ENCODE data around the gene SGCE. TPM values are rescaled to one million over a fixed set of nuclear protein-coding genes. Genes with fewer than 3 reads are reported as not detected.

The SGCE gene
- total and polyA plus RNA-seq, 10 of the 15 experiments (the other 5 are each of a cell fraction or from before 2014, with no cell fraction given), result 30.5 to 80.1 (median 49.2) TPM

DNA sequence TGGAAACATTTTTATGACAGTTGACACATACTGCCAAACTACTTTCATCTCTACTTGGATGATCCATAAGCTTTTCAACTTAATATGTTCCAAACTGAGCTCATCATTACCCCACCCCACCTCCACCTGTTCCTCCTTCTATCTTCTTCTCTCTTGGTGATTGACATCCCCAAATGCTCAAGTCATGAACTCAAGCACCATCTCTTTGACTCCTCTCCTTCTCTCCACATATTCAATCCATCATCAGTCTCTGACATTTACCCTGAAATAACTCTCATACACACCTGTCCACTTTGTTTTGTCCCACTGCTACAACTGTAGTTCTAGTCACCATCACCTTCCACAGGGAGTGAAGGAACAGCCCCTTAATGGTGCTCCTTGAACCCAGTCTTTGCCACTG is 43.3 kb downstream of the SGCE start:
- no peak overlapping the region for H3K27ac ChIP-seq (ENCODE audit: control insufficient read depth, insufficient read depth)
- FAIRE-seq (no peak), DNase-seq (ENCODE audit: low read depth, low spot score) (no peak), ATAC-seq (no peak)
- H3K27me3 ChIP-seq (replicated peaks in 1 of 2; ENCODE audit: control insufficient read depth in 2 of 2, insufficient read depth in 2 of 2, low read length in 1 of 2), result no peaks in the 10 kb centered on the region
- ChIA-PET POLR2A (no interaction called here), SMC1A (ENCODE audit: uncharacterized antibody, unreplicated experiment) (interaction anchor here (1.2 kb wide), 1 partner anchor 27 kb away, joined by 4 read pairs; no protein-coding TSS in a partner anchor), CTCF (no interaction called here), RAD21 (ENCODE audit: unreplicated experiment) (no interaction called here)
- no peaks in the 10 kb centered on the region; the same call in 2 of the 3 replicates for H3K9me3 ChIP-seq (replicated peaks; ENCODE audit: control insufficient read depth, insufficient read depth, low read length)
- H2AFZ ChIP-seq (ENCODE audit: control insufficient read depth, low read depth, low read length), result no peak overlapping the region
- H3K4me1 ChIP-seq (ENCODE audit: control insufficient read depth, insufficient read depth, low read length), result no peaks in the 10 kb centered on the region
- H3K9ac ChIP-seq (ENCODE audit: control insufficient read depth, insufficient read depth, low read length), result no peak overlapping the region
- no peak overlapping the region for H3K4me2 ChIP-seq (ENCODE audit: control insufficient read depth, insufficient read depth)
- H3K4me3 ChIP-seq, result no peak overlapping the region
- no peaks in the 10 kb centered on the region for H3K36me3 ChIP-seq (ENCODE audit: control insufficient read depth in 2 of 2, insufficient read depth in 2 of 2, low read length in 1 of 2)
- BruUV-seq (replicated peaks), result no TSS peak
- H3K79me2 ChIP-seq (ENCODE audit: control insufficient read depth, insufficient read depth, low read length), result no peaks in the 10 kb centered on the region
- intact Hi-C loops (cut with micrococcal nuclease; ENCODE audit: unreplicated experiment), result no loop called here
- H4K20me1 ChIP-seq (ENCODE audit: control insufficient read depth, insufficient read depth), result no peaks in the 10 kb centered on the region
- TF ChIP-seq RAD51 (IDR thresholded peaks at IDR 0.05) (no peak), TCF7 (IDR thresholded peaks at IDR 0.05; ENCODE audit: borderline replicate concordance) (no peak), SMAD1 (IDR thresholded peaks at IDR 0.05; ENCODE audit: low read depth, partially characterized antibody) (no peak)
- in situ Hi-C loops (cut with MboI), result no loop called here

DNA sequence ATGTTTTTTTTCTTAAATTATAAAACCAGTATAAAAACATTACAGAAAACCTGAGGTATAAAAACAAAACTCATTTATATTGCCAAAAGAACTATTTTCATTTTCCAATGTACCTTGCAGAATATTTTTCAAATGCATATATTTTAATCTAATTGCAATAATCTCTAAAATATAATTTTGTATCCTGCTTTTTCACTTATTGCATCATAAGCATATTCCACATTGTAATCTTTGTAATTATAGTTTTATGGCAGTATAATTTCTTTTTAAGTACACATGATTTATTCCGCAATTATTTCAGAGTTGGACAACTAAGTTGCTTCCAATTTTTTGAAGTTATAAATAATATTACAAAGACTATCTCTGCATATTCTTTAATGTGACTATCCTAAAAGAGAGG is 43.7 kb downstream of the SGCE start:
- no peaks in the 10 kb centered on the region for H3K27me3 ChIP-seq (replicated peaks in 1 of 2; ENCODE audit: control insufficient read depth in 2 of 2, insufficient read depth in 2 of 2, low read length in 1 of 2)
- H3K9me3 ChIP-seq (replicated peaks; ENCODE audit: control insufficient read depth, insufficient read depth, low read length), result no peaks in the 10 kb centered on the region; the same call in 2 of the 3 replicates
- no peak overlapping the region for H3K4me3 ChIP-seq
- no peak overlapping the region for H3K9ac ChIP-seq (ENCODE audit: control insufficient read depth, insufficient read depth, low read length)
- intact Hi-C loops (cut with micrococcal nuclease; ENCODE audit: unreplicated experiment), result no loop called here
- DNase-seq (ENCODE audit: low read depth, low spot score), result no peak
- WGBS (ENCODE audit: insufficient coverage, insufficient replicate concordance, low lambda C conversion rate, missing lambda C conversion rate), result 100% methylated on average over 1 of the region's 1 CpG
- BruUV-seq (replicated peaks), result no TSS peak
- no peak overlapping the region for H2AFZ ChIP-seq (ENCODE audit: control insufficient read depth, low read depth, low read length)
- RAD21 ChIA-PET (ENCODE audit: unreplicated experiment), result no interaction called here
- no peaks in the 10 kb centered on the region for H4K20me1 ChIP-seq (ENCODE audit: control insufficient read depth, insufficient read depth)
- H3K27ac ChIP-seq (ENCODE audit: control insufficient read depth, insufficient read depth), result no peak overlapping the region
- POLR2A ChIA-PET, result no interaction called here
- no peaks in the 10 kb centered on the region for H3K4me1 ChIP-seq (ENCODE audit: control insufficient read depth, insufficient read depth, low read length)
- SMC1A ChIA-PET (ENCODE audit: uncharacterized antibody, unreplicated experiment), result interaction anchor here (1.2 kb wide), 1 partner anchor 27 kb away, joined by 4 read pairs; no protein-coding TSS in a partner anchor
- in situ Hi-C loops (cut with MboI), result no loop called here
- no peak overlapping the region for H3K4me2 ChIP-seq (ENCODE audit: control insufficient read depth, insufficient read depth)
- CTCF ChIA-PET, result no interaction called here
- no peaks in the 10 kb centered on the region for H3K79me2 ChIP-seq (ENCODE audit: control insufficient read depth, insufficient read depth, low read length)
- ATAC-seq, result no peak
- FAIRE-seq, result no peak
- no peaks in the 10 kb centered on the region for H3K36me3 ChIP-seq (ENCODE audit: control insufficient read depth in 2 of 2, insufficient read depth in 2 of 2, low read length in 1 of 2)
- TF ChIP-seq ETV6 (conservative IDR thresholded peaks at IDR 0.05 in 1 of 2, IDR thresholded peaks at IDR 0.05 in 1 of 2; ENCODE audit: borderline replicate concordance in 1 of 2, low read depth in 1 of 2) (no peak), TBL1XR1 (IDR thresholded peaks at IDR 0.05; ENCODE audit: low read depth, low read length) (no peak), CBX5 (IDR thresholded peaks at IDR 0.05; ENCODE audit: low read depth) (no peak), PML (IDR thresholded peaks at IDR 0.05; ENCODE audit: low read length) (no peak), JUND (IDR thresholded peaks at IDR 0.05; ENCODE audit: low read depth, low read length) (no peak), SIX5 (IDR thresholded peaks at IDR 0.05; ENCODE audit: low read depth, low read length, severe bottlenecking) (no peak), SIN3A (IDR thresholded peaks at IDR 0.05; ENCODE audit: low read depth, low read length) (no peak), SPI1 (IDR thresholded peaks at IDR 0.05; ENCODE audit: borderline replicate concordance, insufficient read depth, low read depth, low read length) (no peak), SUPT20H (IDR thresholded peaks at IDR 0.05; ENCODE audit: borderline replicate concordance, control insufficient read depth, low read depth, low read length) (no peak), CBFB (IDR thresholded peaks at IDR 0.05; ENCODE audit: low read depth) (no peak), ESRRA (IDR thresholded peaks at IDR 0.05; ENCODE audit: low read length) (no peak), BACH1 (IDR thresholded peaks at IDR 0.05; ENCODE audit: borderline replicate concordance) (no peak)
- TF ChIP-seq, protein P1, sequence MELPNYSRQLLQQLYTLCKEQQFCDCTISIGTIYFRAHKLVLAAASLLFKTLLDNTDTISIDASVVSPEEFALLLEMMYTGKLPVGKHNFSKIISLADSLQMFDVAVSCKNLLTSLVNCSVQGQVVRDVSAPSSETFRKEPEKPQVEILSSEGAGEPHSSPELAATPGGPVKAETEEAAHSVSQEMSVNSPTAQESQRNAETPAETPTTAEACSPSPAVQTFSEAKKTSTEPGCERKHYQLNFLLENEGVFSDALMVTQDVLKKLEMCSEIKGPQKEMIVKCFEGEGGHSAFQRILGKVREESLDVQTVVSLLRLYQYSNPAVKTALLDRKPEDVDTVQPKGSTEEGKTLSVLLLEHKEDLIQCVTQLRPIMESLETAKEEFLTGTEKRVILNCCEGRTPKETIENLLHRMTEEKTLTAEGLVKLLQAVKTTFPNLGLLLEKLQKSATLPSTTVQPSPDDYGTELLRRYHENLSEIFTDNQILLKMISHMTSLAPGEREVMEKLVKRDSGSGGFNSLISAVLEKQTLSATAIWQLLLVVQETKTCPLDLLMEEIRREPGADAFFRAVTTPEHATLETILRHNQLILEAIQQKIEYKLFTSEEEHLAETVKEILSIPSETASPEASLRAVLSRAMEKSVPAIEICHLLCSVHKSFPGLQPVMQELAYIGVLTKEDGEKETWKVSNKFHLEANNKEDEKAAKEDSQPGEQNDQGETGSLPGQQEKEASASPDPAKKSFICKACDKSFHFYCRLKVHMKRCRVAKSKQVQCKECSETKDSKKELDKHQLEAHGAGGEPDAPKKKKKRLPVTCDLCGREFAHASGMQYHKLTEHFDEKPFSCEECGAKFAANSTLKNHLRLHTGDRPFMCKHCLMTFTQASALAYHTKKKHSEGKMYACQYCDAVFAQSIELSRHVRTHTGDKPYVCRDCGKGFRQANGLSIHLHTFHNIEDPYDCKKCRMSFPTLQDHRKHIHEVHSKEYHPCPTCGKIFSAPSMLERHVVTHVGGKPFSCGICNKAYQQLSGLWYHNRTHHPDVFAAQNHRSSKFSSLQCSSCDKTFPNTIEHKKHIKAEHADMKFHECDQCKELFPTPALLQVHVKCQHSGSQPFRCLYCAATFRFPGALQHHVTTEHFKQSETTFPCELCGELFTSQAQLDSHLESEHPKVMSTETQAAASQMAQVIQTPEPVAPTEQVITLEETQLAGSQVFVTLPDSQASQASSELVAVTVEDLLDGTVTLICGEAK (IDR thresholded peaks at IDR 0.05; ENCODE audit: borderline replicate concordance), result no peak

Measured in GM12878 (cell line).